AG04449 (cell line): Measurements from ENCODE around the gene MYO7B.

Experiments
- CTCF ChIA-PET: fragments of 350-600 bp; formaldehyde crosslinking; extraction: SDS; loops from one replicate; lab custom pipeline; 2021; ENCODE audit warnings: antibody characterized with exemption; lab: Yijun Ruan, JAX
- POLR2A ChIA-PET: fragments of 400-600, 350-600 bp; formaldehyde crosslinking; extraction: SDS; loops from one replicate; lab custom pipeline; 2020; ENCODE audit warnings: antibody characterized with exemption, inconsistent platforms; lab: Yijun Ruan, JAX
- DNase-seq: peaks from one replicate; pipeline ENCODE4 v3.0.0-alpha.2; 2010; ENCODE audit warnings: low read depth, low spot score
- H3K4me3 ChIP-seq: 2 replicates; pipeline ENCODE4 v1.5.1; 2011; ENCODE audit warnings: low read depth, mild to moderate bottlenecking, control low read depth, low read length
- TF ChIP-seq, protein P1 (sequence below): IDR thresholded peaks from one replicate; pipeline ENCODE4 v1.5.1; 2011; ENCODE audit warnings: mild to moderate bottlenecking, moderate library complexity, low read length, control low read depth, inconsistent platforms; ENCODE audit not compliant: insufficient read depth; ENCODE audit errors: missing control alignments

MYO7B gene

DNA sequence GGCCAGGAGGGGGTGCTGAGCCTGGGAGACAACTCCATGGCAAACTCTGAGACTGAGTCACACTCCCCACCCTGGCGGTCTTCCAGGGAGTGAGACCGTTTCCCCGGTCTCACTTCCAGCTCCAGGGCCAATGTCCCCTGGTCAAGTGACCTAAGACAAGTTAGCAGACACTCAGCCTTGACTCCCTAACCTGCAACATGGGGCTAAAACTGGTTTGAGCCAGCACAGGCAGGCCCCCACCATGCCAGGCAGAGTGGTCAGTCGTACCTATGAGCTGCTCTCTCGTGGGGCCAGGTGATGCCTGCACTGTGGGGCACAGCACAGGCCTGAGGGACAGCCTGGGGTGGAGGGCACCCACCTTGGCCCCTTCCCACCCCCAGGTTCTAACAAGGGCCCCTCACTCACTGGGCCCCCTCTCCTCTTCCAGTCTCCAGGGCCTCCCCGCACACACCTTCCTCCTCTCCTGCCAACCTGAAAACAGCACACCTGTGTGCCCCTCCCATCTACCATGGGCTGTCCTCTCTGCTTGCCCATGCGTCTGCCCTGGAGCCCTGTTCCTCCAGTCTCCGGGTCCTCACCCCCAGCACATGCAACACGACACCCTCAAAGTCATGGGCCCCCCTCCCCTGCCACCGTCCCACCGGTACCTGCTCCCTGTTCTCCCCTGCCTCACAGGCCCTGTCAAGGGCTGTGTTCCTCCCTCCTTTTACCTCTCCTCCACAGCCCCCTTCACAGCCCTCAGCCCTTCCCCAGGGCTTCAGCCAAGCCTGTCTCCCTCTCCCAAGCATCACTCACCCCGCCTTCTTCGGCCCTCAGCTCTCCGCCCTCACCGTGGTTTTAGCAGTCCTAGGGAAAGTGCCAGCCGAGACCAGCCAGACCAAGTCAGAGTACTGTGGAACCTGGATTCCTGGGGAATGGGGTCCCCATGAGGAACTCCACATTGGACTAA, 112.0 kb downstream of the MYO7B start:
- no peak for DNase-seq
- ChIA-PET POLR2A (interaction anchor here (0.7 to 0.9 kb wide), 2 partner anchors 28 to 56 kb away, joined by 3 read pairs; partner anchors contain the start of gene LIMS2), CTCF (interaction anchor here (1.0 to 6.9 kb wide), 4 partner anchors 9 to 133 kb away, joined by 4 to 119 read pairs (median 10); no protein-coding TSS in a partner anchor)
- TF ChIP-seq, protein P1, sequence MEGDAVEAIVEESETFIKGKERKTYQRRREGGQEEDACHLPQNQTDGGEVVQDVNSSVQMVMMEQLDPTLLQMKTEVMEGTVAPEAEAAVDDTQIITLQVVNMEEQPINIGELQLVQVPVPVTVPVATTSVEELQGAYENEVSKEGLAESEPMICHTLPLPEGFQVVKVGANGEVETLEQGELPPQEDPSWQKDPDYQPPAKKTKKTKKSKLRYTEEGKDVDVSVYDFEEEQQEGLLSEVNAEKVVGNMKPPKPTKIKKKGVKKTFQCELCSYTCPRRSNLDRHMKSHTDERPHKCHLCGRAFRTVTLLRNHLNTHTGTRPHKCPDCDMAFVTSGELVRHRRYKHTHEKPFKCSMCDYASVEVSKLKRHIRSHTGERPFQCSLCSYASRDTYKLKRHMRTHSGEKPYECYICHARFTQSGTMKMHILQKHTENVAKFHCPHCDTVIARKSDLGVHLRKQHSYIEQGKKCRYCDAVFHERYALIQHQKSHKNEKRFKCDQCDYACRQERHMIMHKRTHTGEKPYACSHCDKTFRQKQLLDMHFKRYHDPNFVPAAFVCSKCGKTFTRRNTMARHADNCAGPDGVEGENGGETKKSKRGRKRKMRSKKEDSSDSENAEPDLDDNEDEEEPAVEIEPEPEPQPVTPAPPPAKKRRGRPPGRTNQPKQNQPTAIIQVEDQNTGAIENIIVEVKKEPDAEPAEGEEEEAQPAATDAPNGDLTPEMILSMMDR, result no peak
- no peak overlapping the region for H3K4me3 ChIP-seq

DNA sequence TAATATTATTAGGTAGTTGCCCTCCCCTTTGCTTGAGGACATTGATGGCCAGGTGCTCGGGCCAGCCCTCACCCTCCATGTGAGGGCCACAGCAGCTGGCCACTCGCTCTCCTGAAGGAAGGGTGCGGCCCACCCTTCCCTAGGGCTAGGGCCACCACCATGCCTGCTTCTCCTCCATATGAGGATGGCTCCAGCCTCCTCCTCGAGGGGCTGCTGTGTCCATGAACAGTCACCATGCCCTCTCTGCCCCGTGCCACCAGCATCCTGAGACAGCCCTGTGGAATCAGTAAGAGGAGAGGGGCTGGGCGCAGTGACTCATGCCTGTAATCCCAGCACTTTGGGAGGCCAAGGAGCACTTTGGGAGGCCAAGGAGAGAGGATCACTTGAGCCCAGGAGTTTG, 112.8 kb downstream of the MYO7B start:
- TF ChIP-seq, protein P1, result no peak
- ChIA-PET POLR2A (no interaction called here), CTCF (interaction anchor here (1.0 to 6.9 kb wide), 4 partner anchors 9 to 134 kb away, joined by 4 to 119 read pairs (median 10); no protein-coding TSS in a partner anchor)
- no peak overlapping the region for H3K4me3 ChIP-seq
- no peak for DNase-seq

DNA sequence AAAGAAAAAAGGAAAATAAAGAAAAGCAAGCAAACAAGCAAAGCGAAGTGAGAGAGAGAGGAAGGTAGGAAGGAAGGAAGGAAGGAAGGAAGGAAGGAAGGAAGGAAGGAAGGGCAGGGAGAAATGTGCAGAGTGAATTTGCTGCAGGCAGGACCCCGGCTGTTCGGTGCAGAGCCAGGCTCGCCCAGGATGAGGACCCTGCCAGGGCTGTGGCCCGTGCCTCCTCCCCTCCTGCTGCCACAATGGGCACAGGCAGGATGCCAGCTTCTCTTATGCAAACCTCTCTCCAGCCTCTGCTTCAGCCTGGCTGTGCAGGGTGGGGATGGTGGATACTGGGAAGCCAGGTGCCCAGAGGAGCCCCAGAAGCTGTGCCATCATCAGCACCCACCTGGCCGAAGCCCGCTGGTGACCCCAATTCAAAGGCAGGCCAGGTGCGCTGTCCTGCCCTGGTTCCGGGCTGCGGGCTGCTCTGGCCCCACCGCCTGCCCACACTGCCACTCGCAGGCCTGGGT, 113.7 kb downstream of the MYO7B start:
- H3K4me3 ChIP-seq, result no peak overlapping the region
- TF ChIP-seq, protein P1, result no peak
- ChIA-PET CTCF (interaction anchor here (1.0 to 6.9 kb wide), 14 partner anchors 8 to 325 kb away, joined by 3 to 119 read pairs (median 7); no protein-coding TSS in a partner anchor), POLR2A (no interaction called here)
- no peak for DNase-seq

DNA sequence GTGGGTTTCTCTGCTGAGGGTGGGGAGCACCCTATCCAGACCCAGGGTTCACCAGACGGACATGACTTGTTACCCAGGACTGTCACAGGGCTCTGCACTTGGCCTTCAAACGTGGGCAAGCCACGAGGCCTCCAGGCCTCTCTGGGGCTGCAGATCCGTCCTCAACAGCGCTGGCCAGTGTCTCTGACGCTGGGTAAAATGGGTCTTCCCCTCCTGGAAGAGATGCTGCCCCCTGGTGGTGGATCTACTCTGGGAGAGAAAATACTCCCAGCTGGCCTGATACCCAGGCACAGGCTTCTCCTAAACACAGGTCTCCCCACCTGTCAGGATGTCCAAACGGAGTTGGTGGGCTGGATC, 114.2 kb downstream of the MYO7B start:
- POLR2A ChIA-PET, result no interaction called here

DNA sequence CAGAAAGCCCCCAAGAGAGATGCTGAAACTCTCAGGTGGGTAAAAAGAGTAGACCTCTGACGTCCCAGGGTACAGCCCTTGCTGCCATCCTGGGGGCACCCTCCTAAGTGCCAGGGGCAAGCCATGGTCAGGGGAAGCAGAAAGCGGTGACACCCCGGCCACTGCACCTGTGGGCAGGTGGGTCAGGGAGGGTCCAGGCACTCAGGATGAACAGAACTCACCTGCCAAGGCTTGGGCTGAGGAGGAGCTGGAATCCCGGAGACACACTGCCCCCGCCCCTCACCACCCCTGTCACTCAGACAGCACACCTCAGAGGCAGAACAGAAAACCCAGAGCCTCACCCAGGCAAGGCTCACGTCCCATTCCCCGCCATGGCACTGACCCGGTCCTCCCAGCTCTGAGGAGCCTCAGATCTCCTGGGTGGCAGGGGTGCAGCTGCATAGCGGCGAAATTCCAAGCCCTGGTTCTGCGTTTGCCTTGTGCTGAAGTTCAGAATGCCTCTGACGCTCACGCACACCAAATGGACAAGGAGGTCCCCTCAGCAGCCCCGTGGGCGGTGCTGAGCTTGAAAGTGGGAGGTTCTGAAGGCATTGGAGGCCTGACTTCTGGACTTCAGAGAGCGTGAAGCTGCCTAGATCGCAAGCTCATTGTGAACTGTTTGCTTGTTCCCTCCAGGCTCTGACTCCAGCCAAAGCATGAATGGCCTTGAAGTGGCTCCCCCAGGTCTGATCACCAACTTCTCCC, 114.7 kb downstream of the MYO7B start:
- CTCF ChIA-PET, result interaction anchor here (0.6 to 6.9 kb wide), 39 partner anchors 8 to 458 kb away, joined by 3 to 119 read pairs (median 4); partner anchors contain the start of genes IWS1 and LIMS2
- no peak for DNase-seq
- no peak overlapping the region for H3K4me3 ChIP-seq
- POLR2A ChIA-PET, result no interaction called here
- TF ChIP-seq, protein P1, result peak; percentile 22

More for the DNA sequence above, 114.2 kb downstream of the MYO7B start:
- no peak overlapping the region for H3K4me3 ChIP-seq
- CTCF ChIA-PET, result interaction anchor here (0.6 to 6.9 kb wide), 37 partner anchors 8 to 458 kb away, joined by 3 to 119 read pairs (median 4); partner anchors contain the start of genes IWS1 and LIMS2
- TF ChIP-seq, protein P1, result peak; percentile 79
- no peak for DNase-seq
